IMR-90 (cell line): ENCODE measurements around the gene RPTOR. TPM values are rescaled to one million over a fixed set of nuclear protein-coding genes. Genes with fewer than 3 reads are reported as not detected.

ENCODE experiments used
- ATAC-seq: fragments of 200-7000 bp; cut with Tn5 transposase; 2 replicates; pipeline ENCODE4 v1.9.1; 2020; ENCODE audit warnings: low read depth, mild to moderate bottlenecking, moderate library complexity
- BruUV-seq: library from RNA; stranded (reverse); fragments of 400-500 nt; replicated peaks from 2 replicates; lab custom pipeline; 2021; lab: Mats Ljungman, UMichigan
- CTCF ChIA-PET: fragments of 300-600 bp; formaldehyde crosslinking; extraction: SDS; loops from one replicate; lab custom pipeline; 2021; ENCODE audit warnings: antibody characterized with exemption; lab: Yijun Ruan, JAX
- POLR2A ChIA-PET: fragments of 300-600 bp; sonication (Branson Sonifier 250); formaldehyde crosslinking; loops from one replicate; lab custom pipeline; 2022; ENCODE audit warnings: antibody characterized with exemption; ENCODE audit not compliant: unreplicated experiment; lab: Charles Lee
- DNase-seq: peaks from one replicate; pipeline ENCODE4 v3.0.0; 2013
- H2AFZ ChIP-seq: replicated peaks from 2 replicates; pipeline ENCODE3; 2013; ENCODE audit warnings: low read length, mild to moderate bottlenecking; ENCODE audit not compliant: poor library complexity
- H2AK5ac ChIP-seq: 2 replicates; pipeline ENCODE4 v1.6.1; 2013; ENCODE audit warnings: low read depth, low read length, inconsistent platforms
- H2AK9ac ChIP-seq: replicated peaks from 2 replicates; pipeline ENCODE3; 2013; ENCODE audit warnings: mild to moderate bottlenecking, low read depth, low read length, moderate library complexity; ENCODE audit not compliant: poor library complexity
- H2BK120ac ChIP-seq: 2 replicates; pipeline ENCODE4 v1.6.1; 2013; ENCODE audit warnings: low read depth, low read length, inconsistent platforms
- H2BK15ac ChIP-seq: 3 replicates; pipeline ENCODE4 v1.6.1; 2013; ENCODE audit warnings: low read depth, low read length, inconsistent platforms
- H2BK20ac ChIP-seq: 2 replicates; pipeline ENCODE4 v1.6.1; 2013; ENCODE audit warnings: low read depth, mild to moderate bottlenecking, inconsistent platforms, low read length, moderate library complexity
- H2BK5ac ChIP-seq: 2 replicates; pipeline ENCODE4 v1.6.1; 2013; ENCODE audit warnings: mild to moderate bottlenecking, low read depth, low read length, inconsistent platforms; ENCODE audit not compliant: poor library complexity, severe bottlenecking
- H3K14ac ChIP-seq: replicated peaks from 2 replicates; pipeline ENCODE4 v1.6.1; 2013; ENCODE audit warnings: low read depth, low read length, inconsistent platforms
- H3K18ac ChIP-seq: 2 replicates; pipeline ENCODE4 v1.6.1; 2013; ENCODE audit warnings: low read depth, low read length, control low read depth
- H3K23ac ChIP-seq: 2 replicates; pipeline ENCODE4 v1.6.1; 2013; ENCODE audit warnings: low read depth, low read length, inconsistent platforms
- H3K27ac ChIP-seq: 2 replicates; pipeline ENCODE4 v1.5.1; 2013; ENCODE audit warnings: mild to moderate bottlenecking, control low read depth, low read length; ENCODE audit not compliant: insufficient read depth
- H3K27me3 ChIP-seq: 2 replicates; pipeline ENCODE4 v1.6.1; 2013; ENCODE audit warnings: low read length; ENCODE audit not compliant: control insufficient read depth, insufficient read depth
- H3K36me3 ChIP-seq: 2 replicates; pipeline ENCODE4 v1.6.1; 2013; ENCODE audit warnings: low read length, mixed read lengths; ENCODE audit not compliant: control insufficient read depth, insufficient read depth
- H3K4ac ChIP-seq: 2 replicates; pipeline ENCODE4 v1.6.1; 2013; ENCODE audit warnings: low read depth, low read length, inconsistent platforms
- H3K4me1 ChIP-seq: 2 replicates; pipeline ENCODE4 v1.6.1; 2013; ENCODE audit warnings: low read length, mixed read lengths; ENCODE audit not compliant: control insufficient read depth, insufficient read depth
- H3K4me2 ChIP-seq: 2 replicates; pipeline ENCODE4 v1.6.1; 2013; ENCODE audit warnings: low read depth, mild to moderate bottlenecking, control low read depth, low read length, moderate library complexity
- H3K4me3 ChIP-seq: 2 replicates; pipeline ENCODE4 v1.5.1; 2013; ENCODE audit warnings: low read depth, mild to moderate bottlenecking, control low read depth, low read length, moderate library complexity; ENCODE audit not compliant: insufficient read depth
- H3K56ac ChIP-seq: 2 replicates; pipeline ENCODE4 v1.6.1; 2013; ENCODE audit warnings: low read length, inconsistent platforms; ENCODE audit not compliant: insufficient read depth; ENCODE audit errors: extremely low read depth
- H3K79me1 ChIP-seq, 2 experiments: 2 replicates each; pipeline ENCODE4 v1.6.1; 2013; ENCODE audit warnings: low read length in 2 of 2, inconsistent platforms in 1 of 2, low read depth in 1 of 2
- H3K9ac ChIP-seq: 2 replicates; pipeline ENCODE4 v1.6.1; 2013; ENCODE audit warnings: low read depth, low read length, control low read depth
- H3K9me1 ChIP-seq: 2 replicates; pipeline ENCODE4 v1.6.1; 2013; ENCODE audit warnings: low read length, inconsistent platforms; ENCODE audit not compliant: insufficient read depth
- H3K9me3 ChIP-seq: 2 replicates; pipeline ENCODE4 v1.6.1; 2013; ENCODE audit warnings: low read length; ENCODE audit not compliant: control insufficient read depth, insufficient read depth
- H4K20me1 ChIP-seq: 2 replicates; pipeline ENCODE4 v1.6.1; 2013; ENCODE audit warnings: low read length, inconsistent platforms; ENCODE audit not compliant: insufficient read depth
- H4K5ac ChIP-seq: 2 replicates; pipeline ENCODE4 v1.6.1; 2013; ENCODE audit warnings: mild to moderate bottlenecking, low read depth, low read length, control low read depth
- H4K8ac ChIP-seq, 2 experiments: 2 replicates each; pipeline ENCODE4 v1.6.1; 2013; ENCODE audit warnings: low read depth in 2 of 2, low read length in 2 of 2, control low read depth in 1 of 2, inconsistent platforms in 1 of 2
- H4K91ac ChIP-seq: 2 replicates; pipeline ENCODE4 v1.6.1; 2013; ENCODE audit warnings: low read depth, low read length, inconsistent platforms; ENCODE audit not compliant: insufficient read depth
- BHLHE40 ChIP-seq: fragments of 150-350 bp; IDR thresholded peaks from 2 replicates; pipeline ENCODE4 v1.6.1; 2016; ENCODE audit warnings: mild to moderate bottlenecking, low read depth, low read length
- MAZ ChIP-seq: IDR thresholded peaks from 2 replicates; pipeline ENCODE4 v1.6.1; 2012; ENCODE audit warnings: low read depth, mild to moderate bottlenecking, low read length, improper control_type of control experiment, moderate library complexity, borderline replicate concordance
- MXI1 ChIP-seq: IDR thresholded peaks from 2 replicates; pipeline ENCODE4 v1.6.1; 2012; ENCODE audit warnings: low read depth, mild to moderate bottlenecking, low read length, moderate library complexity, borderline replicate concordance
- POLR2A ChIP-seq: IDR thresholded peaks from 2 replicates; pipeline ENCODE4 v1.6.1; 2012; ENCODE audit warnings: mild to moderate bottlenecking, low read depth, low read length
- RFX5 ChIP-seq: IDR thresholded peaks from 2 replicates; pipeline ENCODE4 v1.8.0; 2012; ENCODE audit warnings: low read depth, mild to moderate bottlenecking, low read length, moderate library complexity
- SMC3 ChIP-seq: fragments of 150-350 bp; IDR thresholded peaks from 2 replicates; pipeline ENCODE4 v1.6.1; 2016; ENCODE audit warnings: low read depth, mild to moderate bottlenecking, antibody characterized with exemption, low read length, moderate library complexity
- WGBS, 2 experiments: methylation state at CpG; one replicate each; pipeline versions ENCODE4 v1.1.5 to v1.1.7; 2013; ENCODE audit warnings: missing lambda C conversion rate in 2 of 2; ENCODE audit not compliant: insufficient read length in 1 of 2; ENCODE audit errors: extremely low coverage in 2 of 2; 5-methylcytosine and 5-hydroxymethylcytosine counted together
- dilution Hi-C: fragments of 300-500 bp; cut with HindIII; formaldehyde crosslinking; loops from one replicate; pipeline ENCODE4 v1.14.3; 2018; ENCODE audit warnings: low sequenced_read_pairs; ENCODE audit not compliant: unreplicated experiment
- in situ Hi-C: fragments of 300-500 bp; cut with MboI; formaldehyde crosslinking; loops from 3 replicates; pipeline ENCODE4 v1.14.3; 2019; ENCODE audit warnings: low sequenced_read_pairs, inconsistent platforms, mixed read lengths
- intact Hi-C: fragments of 100-400 bp; cut with micrococcal nuclease; formaldehyde crosslinking; loops from 2 replicates; pipeline ENCODE4 v1.10.0; 2022
- polyA plus RNA-seq, 3 experiments: library from polyadenylated mRNA; depleted of rRNA; stranded (reverse); fragments of >200 nt; gene quantifications; 2 replicates each; pipeline ENCODE4 v1.2.3, GENCODE V29; 2012; ENCODE audit warnings: low replicate concordance in 1 of 3
- total RNA-seq: library from RNA; depleted of rRNA; stranded (reverse); fragments of >200 nt; gene quantifications from 2 replicates; pipeline ENCODE4 v1.2.3, GENCODE V29; 2012
- TF ChIP-seq, protein P1 (sequence below): fragments of 150-350 bp; IDR thresholded peaks from 2 replicates; pipeline ENCODE4 v1.6.1; 2016; ENCODE audit warnings: low read depth, mild to moderate bottlenecking, low read length, moderate library complexity, borderline replicate concordance

The RPTOR gene
- total and polyA plus RNA-seq, 2 of the 4 experiments (the other 2 are of a cell fraction): 10.8 to 14.7 TPM

DNA sequence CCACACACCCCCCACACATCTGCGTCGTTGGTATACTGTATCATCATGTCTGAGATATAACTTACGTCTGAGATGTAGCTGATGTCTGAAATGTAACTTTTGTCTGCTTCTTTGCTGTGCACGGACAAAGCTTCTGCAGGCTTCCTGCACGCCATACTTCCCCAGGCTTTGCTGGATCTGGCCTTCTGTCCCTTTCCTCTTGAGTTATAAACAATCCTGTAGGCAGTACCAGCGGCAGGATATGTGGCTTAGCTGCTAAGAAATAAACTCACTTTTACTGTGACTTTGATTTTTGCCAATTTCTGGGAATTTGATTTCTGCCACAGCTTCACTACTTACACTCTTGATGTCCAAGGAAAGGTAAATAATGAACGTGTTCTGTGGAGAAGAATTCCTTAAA, 184.4 kb downstream of the RPTOR start:
- Histone ChIP-seq H3K4me1 (peaks cover 25% of the 10 kb centered on the region), H3K18ac (no peak overlapping the region), H2AK9ac (no peak overlapping the region), H3K9me3 (no peaks in the 10 kb centered on the region), H3K4ac (peak overlapping the region; percentile 3), H3K9ac (peak overlapping the region; percentile 28; the same call in 1 of the 2 replicates), H2BK120ac (0 out of 2 replicates have a peak overlapping the region, but pooled peaks have one; percentile 4), H2BK20ac (no peak overlapping the region; the same call in 1 of the 2 replicates), H3K14ac (peak overlapping the region; percentile 30; the same call in 1 of the 2 replicates), H3K27ac (no peak overlapping the region), H4K20me1 (no peaks in the 10 kb centered on the region), H4K5ac (no peak overlapping the region), H3K4me2 (no peak overlapping the region; the same call in 1 of the 2 replicates), H3K9me1 (peaks cover 27% of the 10 kb centered on the region), H2BK5ac (no peak overlapping the region), H2AK5ac (peak overlapping the region; percentile 9; the same call in 1 of the 2 replicates), H3K23ac (peak overlapping the region; percentile 18; the same call in 1 of the 2 replicates), H2BK15ac (peak overlapping the region; percentile 0; the same call in 1 of the 3 replicates), H4K91ac (no peak overlapping the region), H2AFZ (no peak overlapping the region), H3K4me3 (no peak overlapping the region), H3K27me3 (no peaks in the 10 kb centered on the region), H4K8ac (peak overlapping the region; percentile 15 to 29; a peak in 2 of 4 replicates), H3K36me3 (no peaks in the 10 kb centered on the region), H3K79me1 (peaks cover 29 to 67% of the 10 kb centered on the region in 2 experiments), H3K56ac (no peak overlapping the region)
- intact Hi-C loops: no loop called here
- no peak for TF ChIP-seq POLR2A
- no peak for TF ChIP-seq SMC3
- TF ChIP-seq MAZ: no peak
- TF ChIP-seq BHLHE40: no peak
- no peak for TF ChIP-seq MXI1
- TF ChIP-seq RFX5: no peak
- TF ChIP-seq, protein P1, sequence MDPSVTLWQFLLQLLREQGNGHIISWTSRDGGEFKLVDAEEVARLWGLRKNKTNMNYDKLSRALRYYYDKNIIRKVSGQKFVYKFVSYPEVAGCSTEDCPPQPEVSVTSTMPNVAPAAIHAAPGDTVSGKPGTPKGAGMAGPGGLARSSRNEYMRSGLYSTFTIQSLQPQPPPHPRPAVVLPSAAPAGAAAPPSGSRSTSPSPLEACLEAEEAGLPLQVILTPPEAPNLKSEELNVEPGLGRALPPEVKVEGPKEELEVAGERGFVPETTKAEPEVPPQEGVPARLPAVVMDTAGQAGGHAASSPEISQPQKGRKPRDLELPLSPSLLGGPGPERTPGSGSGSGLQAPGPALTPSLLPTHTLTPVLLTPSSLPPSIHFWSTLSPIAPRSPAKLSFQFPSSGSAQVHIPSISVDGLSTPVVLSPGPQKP: no peak
- BruUV-seq: no TSS peak
- CTCF ChIA-PET: interaction anchor here (1.0 kb wide), 1 partner anchor 53 kb away, joined by 3 read pairs; no protein-coding TSS in a partner anchor
- dilution Hi-C loops: no loop called here
- POLR2A ChIA-PET: no interaction called here
- ATAC-seq (no peak), DNase-seq (no peak)
- in situ Hi-C loops: no loop called here
- WGBS, 2 experiments: no CpG with 5 or more reads among the region's 7 CpGs
